Cardiac fibroblast (primary cell): ENCODE measurements around the gene PRKN.

ENCODE experiments used
- DNase-seq, 2 donors: peaks; one replicate each; pipeline versions ENCODE4 v3.0.0 to v3.0.0-alpha.2; 2010; ENCODE audit warnings: low read depth in 2 of 2
- H3K4me3 ChIP-seq, 2 donors: replicated peaks in 1 of 2; 1 replicate in 1 of 2; 2 replicates in 1 of 2; pipeline ENCODE4 v1.5.1; 2011; ENCODE audit warnings: low read depth in 2 of 2, low read length in 2 of 2, mild to moderate bottlenecking in 2 of 2, moderate library complexity in 1 of 2
- CTCF ChIP-seq: IDR thresholded peaks from one replicate; pipeline ENCODE4 v1.5.1; 2011; ENCODE audit warnings: low read depth, mild to moderate bottlenecking, low read length, inconsistent platforms

PRKN gene

GRCh38 chr6:162220876-162221275, 506.7 kb downstream of the PRKN start:
- H3K4me3 ChIP-seq, result no peak overlapping the region
- DNase-seq, result no peak
- TF ChIP-seq CTCF, result no peak

- no peak for TF ChIP-seq CTCF
- DNase-seq, result no peak
- H3K4me3 ChIP-seq, result no peak overlapping the region
Observed at GRCh38 chr6:162219266-162219665, 508.3 kb downstream of the PRKN start.

GRCh38 chr6:162217811-162218493, 509.6 kb downstream of the PRKN start:
- DNase-seq, result no peak
- no peak for TF ChIP-seq CTCF
- H3K4me3 ChIP-seq, result no peak overlapping the region

- no peak for TF ChIP-seq CTCF
- H3K4me3 ChIP-seq, result no peak overlapping the region
- no peak for DNase-seq
Observed at GRCh38 chr6:162217058-162217457, 510.5 kb downstream of the PRKN start.

- no peak for DNase-seq
- no peak for TF ChIP-seq CTCF
- no peak overlapping the region for H3K4me3 ChIP-seq
Observed at GRCh38 chr6:162211777-162212176, 515.8 kb downstream of the PRKN start.

GRCh38 chr6:162211022-162211421, 516.5 kb downstream of the PRKN start:
- no peak for DNase-seq
- no peak overlapping the region for H3K4me3 ChIP-seq

More at GRCh38 chr6:162211022-162211421, 516.5 kb downstream of the PRKN start:
- TF ChIP-seq CTCF, result no peak
